ENCODE results near the gene BUD13. TPM values are rescaled to one million over a fixed set of nuclear protein-coding genes. Genes with fewer than 3 reads are reported as not detected.

The BUD13 gene
- polyA plus RNA-seq, 1 donor (not counting 4 experiments of a cell fraction or from before 2014, with no cell fraction given), result 12.6 TPM

DNA sequence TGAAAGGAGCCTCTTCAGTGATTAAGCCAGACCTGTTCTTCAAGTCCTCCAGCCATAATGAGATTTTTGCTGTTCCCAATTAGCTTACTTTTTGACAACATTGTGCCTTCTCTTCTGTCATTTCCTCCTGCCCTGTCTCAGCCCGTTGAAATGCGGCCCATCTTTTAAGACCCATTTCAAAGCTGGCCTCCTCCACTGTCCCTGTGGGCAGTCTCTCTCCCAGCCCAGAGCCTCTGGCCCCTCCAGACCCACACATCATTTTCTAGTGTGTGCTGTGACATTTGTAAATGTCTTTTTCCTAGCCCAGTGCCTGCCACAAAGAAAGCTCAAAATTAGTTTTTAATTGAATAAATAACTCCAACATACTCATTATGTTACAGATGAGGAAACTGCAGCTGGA, 70.9 kb downstream of the BUD13 start:
- Histone ChIP-seq H3K9me3 (ENCODE audit: control insufficient read depth, low read depth, low read length) (no peaks in the 10 kb centered on the region), H3K4me1 (ENCODE audit: control insufficient read depth, extremely low read depth, insufficient read depth, low read length) (peaks cover 4% of the 10 kb centered on the region), H3K9ac (ENCODE audit: control insufficient read depth, extremely low read depth, insufficient read depth, low read length) (no peak overlapping the region), H3K79me2 (ENCODE audit: control insufficient read depth, insufficient read depth, low read length) (no peaks in the 10 kb centered on the region), H3K9me1 (ENCODE audit: control insufficient read depth, extremely low read depth, insufficient read depth, low read length) (no peaks in the 10 kb centered on the region), H2AFZ (ENCODE audit: control insufficient read depth, low read length) (no peak overlapping the region), H3K4me2 (ENCODE audit: control insufficient read depth, extremely low read depth, insufficient read depth, low read depth, low read length) (no peak overlapping the region), H3K4me3 (ENCODE audit: control insufficient read depth in 2 of 3, extremely low read depth in 1 of 3, insufficient read depth in 2 of 3, low read depth in 1 of 3, low read length in 3 of 3) (no peak overlapping the region), H3K27ac (ENCODE audit: control insufficient read depth, insufficient read depth, low read length) (no peak overlapping the region), H4K20me1 (ENCODE audit: control insufficient read depth, extremely low read depth, insufficient read depth, low read length) (no peaks in the 10 kb centered on the region), H3K27me3 (ENCODE audit: control insufficient read depth, extremely low read depth, insufficient read depth, low read length) (no peaks in the 10 kb centered on the region), H3K36me3 (ENCODE audit: control insufficient read depth in 2 of 2, extremely low read depth in 1 of 2, insufficient read depth in 2 of 2, low read length in 2 of 2) (no peaks in the 10 kb centered on the region)
- no peak for DNase-seq (ENCODE audit: low read depth, low spot score)
- TF ChIP-seq EZH2 (IDR thresholded peaks at IDR 0.05; ENCODE audit: low read length), result no peak
- TF ChIP-seq, protein P1, sequence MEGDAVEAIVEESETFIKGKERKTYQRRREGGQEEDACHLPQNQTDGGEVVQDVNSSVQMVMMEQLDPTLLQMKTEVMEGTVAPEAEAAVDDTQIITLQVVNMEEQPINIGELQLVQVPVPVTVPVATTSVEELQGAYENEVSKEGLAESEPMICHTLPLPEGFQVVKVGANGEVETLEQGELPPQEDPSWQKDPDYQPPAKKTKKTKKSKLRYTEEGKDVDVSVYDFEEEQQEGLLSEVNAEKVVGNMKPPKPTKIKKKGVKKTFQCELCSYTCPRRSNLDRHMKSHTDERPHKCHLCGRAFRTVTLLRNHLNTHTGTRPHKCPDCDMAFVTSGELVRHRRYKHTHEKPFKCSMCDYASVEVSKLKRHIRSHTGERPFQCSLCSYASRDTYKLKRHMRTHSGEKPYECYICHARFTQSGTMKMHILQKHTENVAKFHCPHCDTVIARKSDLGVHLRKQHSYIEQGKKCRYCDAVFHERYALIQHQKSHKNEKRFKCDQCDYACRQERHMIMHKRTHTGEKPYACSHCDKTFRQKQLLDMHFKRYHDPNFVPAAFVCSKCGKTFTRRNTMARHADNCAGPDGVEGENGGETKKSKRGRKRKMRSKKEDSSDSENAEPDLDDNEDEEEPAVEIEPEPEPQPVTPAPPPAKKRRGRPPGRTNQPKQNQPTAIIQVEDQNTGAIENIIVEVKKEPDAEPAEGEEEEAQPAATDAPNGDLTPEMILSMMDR (optimal IDR thresholded peaks at IDR 0.05 in 1 of 3, IDR thresholded peaks at IDR 0.05 in 1 of 3, conservative IDR thresholded peaks at IDR 0.05 in 1 of 3; ENCODE audit: extremely low read depth in 1 of 3, insufficient read depth in 2 of 3, low read length in 3 of 3), result no peak
- FAIRE-seq, result no peak
- dilution Hi-C loops (cut with MboI; ENCODE audit: extremely low pct_ligation_motif_present, low sequenced_read_pairs), result no loop called here

DNA sequence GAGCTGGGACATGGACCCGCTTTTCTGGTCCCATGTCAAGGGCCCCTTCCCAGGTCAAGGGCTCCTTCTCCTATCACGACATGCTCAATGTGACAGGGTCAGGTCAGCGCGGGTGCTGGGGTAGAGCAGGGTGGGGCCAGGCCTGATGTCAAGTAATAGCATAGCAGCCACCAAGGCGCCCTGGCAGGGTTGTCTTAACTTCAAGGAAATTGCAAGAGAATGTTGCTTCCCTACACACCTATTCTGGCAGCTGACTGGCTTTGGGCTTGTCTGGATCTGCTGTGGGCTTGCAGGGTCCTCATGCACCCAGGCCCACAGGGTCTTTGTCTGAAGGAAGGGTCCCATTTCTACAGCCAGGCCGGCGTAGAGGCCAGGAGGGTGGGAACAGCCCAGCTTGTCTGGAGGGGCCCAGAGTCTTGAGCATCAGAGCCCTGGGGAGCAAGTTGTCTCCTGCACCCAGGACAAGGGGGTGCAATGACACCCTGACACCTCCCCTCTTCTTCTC, 71.4 kb downstream of the BUD13 start:
- TF ChIP-seq, protein P1 (optimal IDR thresholded peaks at IDR 0.05 in 1 of 3, IDR thresholded peaks at IDR 0.05 in 1 of 3, conservative IDR thresholded peaks at IDR 0.05 in 1 of 3; ENCODE audit: extremely low read depth in 1 of 3, insufficient read depth in 2 of 3, low read length in 3 of 3), result no peak
- TF ChIP-seq EZH2 (IDR thresholded peaks at IDR 0.05; ENCODE audit: low read length), result no peak
- Histone ChIP-seq H3K27ac (ENCODE audit: control insufficient read depth, insufficient read depth, low read length) (no peak overlapping the region), H3K9me1 (ENCODE audit: control insufficient read depth, extremely low read depth, insufficient read depth, low read length) (no peaks in the 10 kb centered on the region), H3K4me3 (ENCODE audit: control insufficient read depth in 2 of 3, extremely low read depth in 1 of 3, insufficient read depth in 2 of 3, low read depth in 1 of 3, low read length in 3 of 3) (no peak overlapping the region), H3K79me2 (ENCODE audit: control insufficient read depth, insufficient read depth, low read length) (no peaks in the 10 kb centered on the region), H3K9ac (ENCODE audit: control insufficient read depth, extremely low read depth, insufficient read depth, low read length) (no peak overlapping the region), H3K9me3 (ENCODE audit: control insufficient read depth, low read depth, low read length) (no peaks in the 10 kb centered on the region), H3K4me1 (ENCODE audit: control insufficient read depth, extremely low read depth, insufficient read depth, low read length) (peaks cover 8% of the 10 kb centered on the region), H3K4me2 (ENCODE audit: control insufficient read depth, extremely low read depth, insufficient read depth, low read depth, low read length) (no peak overlapping the region), H2AFZ (ENCODE audit: control insufficient read depth, low read length) (no peak overlapping the region), H4K20me1 (ENCODE audit: control insufficient read depth, extremely low read depth, insufficient read depth, low read length) (no peaks in the 10 kb centered on the region), H3K27me3 (ENCODE audit: control insufficient read depth, extremely low read depth, insufficient read depth, low read length) (no peaks in the 10 kb centered on the region), H3K36me3 (ENCODE audit: control insufficient read depth in 2 of 2, extremely low read depth in 1 of 2, insufficient read depth in 2 of 2, low read length in 2 of 2) (no peaks in the 10 kb centered on the region)
- FAIRE-seq (no peak), DNase-seq (ENCODE audit: low read depth, low spot score) (no peak)
- dilution Hi-C loops (cut with MboI; ENCODE audit: extremely low pct_ligation_motif_present, low sequenced_read_pairs), result no loop called here
